CD14-positive monocyte (primary cell): ENCODE results near the gene ITGA6. TPM values are rescaled to one million over a fixed set of nuclear protein-coding genes. Genes with fewer than 3 reads are reported as not detected.

Experiments used
- DNase-seq, 3 donors: peaks; one replicate each; pipeline ENCODE4 v3.0.0-alpha.2; 2011 to 2022
- H2AFZ ChIP-seq: 2 replicates; pipeline ENCODE4 v1.6.0; 2012; ENCODE audit warnings: mild to moderate bottlenecking, low read depth, low read length, inconsistent platforms; ENCODE audit not compliant: insufficient read depth, poor library complexity, severe bottlenecking
- H3K27ac ChIP-seq, 2 donors: 1 replicate in 1 of 2; 2 replicates in 1 of 2; pipeline ENCODE4 v1.5.1; 2012 to 2013; ENCODE audit warnings: low read length in 2 of 2, control low read depth in 1 of 2, inconsistent platforms in 1 of 2, low read depth in 1 of 2, mild to moderate bottlenecking in 1 of 2
- H3K27me3 ChIP-seq, 2 donors: one replicate each; pipeline versions ENCODE4 v1.6.0 to v1.6.1; 2011 to 2013; ENCODE audit warnings: low read length in 2 of 2; ENCODE audit not compliant: control insufficient read depth in 2 of 2, insufficient read depth in 2 of 2
- H3K36me3 ChIP-seq, 2 donors: replicated peaks in 1 of 2; 1 replicate in 1 of 2; 2 replicates in 1 of 2; pipeline versions ENCODE4 v1.5.1 to v1.6.1; 2012 to 2013; ENCODE audit warnings: low read length in 2 of 2, control low read depth in 1 of 2, inconsistent platforms in 1 of 2, mild to moderate bottlenecking in 1 of 2; ENCODE audit not compliant: insufficient read depth in 2 of 2, control insufficient read depth in 1 of 2
- H3K4me1 ChIP-seq, 2 donors: 1 replicate in 1 of 2; 2 replicates in 1 of 2; pipeline versions ENCODE4 v1.5.1 to v1.6.1; 2012 to 2013; ENCODE audit warnings: low read length in 2 of 2, control low read depth in 1 of 2, inconsistent platforms in 1 of 2, mild to moderate bottlenecking in 1 of 2, moderate library complexity in 1 of 2; ENCODE audit not compliant: insufficient read depth in 2 of 2, control insufficient read depth in 1 of 2
- H3K4me2 ChIP-seq: replicated peaks from 2 replicates; pipeline ENCODE3; 2012; ENCODE audit warnings: low read length, moderate library complexity, mild to moderate bottlenecking; ENCODE audit not compliant: poor library complexity, severe bottlenecking; ENCODE audit errors: extremely low read depth
- H3K4me3 ChIP-seq, 3 experiments: fragments of 200-600 bp in 1 of 3; sonication (generic) in 1 of 3; replicated peaks in 1 of 3; 1 replicate in 2 of 3; 2 replicates in 1 of 3; pipeline ENCODE4 v1.5.1; 2011 to 2013; ENCODE audit warnings: low read length in 3 of 3, mild to moderate bottlenecking in 3 of 3, control low read depth in 2 of 3, low read depth in 2 of 3, inconsistent platforms in 1 of 3, moderate library complexity in 1 of 3
- H3K79me2 ChIP-seq: 2 replicates; pipeline ENCODE4 v1.6.0; 2012; ENCODE audit warnings: mild to moderate bottlenecking, control low read depth, inconsistent platforms, low read length, moderate library complexity; ENCODE audit not compliant: insufficient read depth
- H3K9ac ChIP-seq: 2 replicates; pipeline ENCODE4 v1.6.0; 2017; ENCODE audit warnings: low read length, mild to moderate bottlenecking; ENCODE audit not compliant: insufficient read depth, poor library complexity, severe bottlenecking
- H3K9me3 ChIP-seq, 2 donors: replicated peaks in 1 of 2; 1 replicate in 1 of 2; 2 replicates in 1 of 2; pipeline versions ENCODE4 v1.5.1 to v1.6.1; 2012 to 2013; ENCODE audit warnings: low read length in 2 of 2, control low read depth in 1 of 2; ENCODE audit not compliant: control insufficient read depth in 1 of 2, insufficient read depth in 1 of 2
- H4K20me1 ChIP-seq: 2 replicates; pipeline ENCODE4 v1.6.0; 2012; ENCODE audit warnings: mild to moderate bottlenecking, low read length, control low read depth, moderate library complexity; ENCODE audit not compliant: insufficient read depth
- H3K27ac Mint-ChIP-seq, 7 donors: one replicate each; pipeline ENCODE4 v1.8.0; 2020; ENCODE audit warnings: mild to moderate bottlenecking in 7 of 7, mixed read lengths in 7 of 7, moderate library complexity in 6 of 7, inconsistent platforms in 2 of 7
- H3K27me3 Mint-ChIP-seq, 3 donors: one replicate each; pipeline ENCODE4 v1.8.0; 2021 to 2022; ENCODE audit warnings: low read depth in 3 of 3, mild to moderate bottlenecking in 3 of 3, mixed read lengths in 3 of 3, moderate library complexity in 3 of 3, inconsistent platforms in 1 of 3
- H3K36me3 Mint-ChIP-seq, 2 donors: one replicate each; pipeline ENCODE4 v1.8.0; 2020; ENCODE audit warnings: mixed read lengths in 2 of 2, inconsistent platforms in 1 of 2, mild to moderate bottlenecking in 1 of 2
- H3K4me1 Mint-ChIP-seq: one replicate; pipeline ENCODE4 v1.8.0; 2020; ENCODE audit warnings: mild to moderate bottlenecking, mixed read lengths
- H3K4me3 Mint-ChIP-seq, 2 donors: one replicate each; pipeline ENCODE4 v1.8.0; 2020; ENCODE audit warnings: mild to moderate bottlenecking in 2 of 2, mixed read lengths in 2 of 2, moderate library complexity in 1 of 2
- H3K9me3 Mint-ChIP-seq, 7 donors: one replicate each; pipeline ENCODE4 v1.8.0; 2020 to 2022; ENCODE audit warnings: mixed read lengths in 7 of 7, mild to moderate bottlenecking in 6 of 7, moderate library complexity in 6 of 7, inconsistent platforms in 2 of 7
- CTCF ChIP-seq: fragments of 200-600 bp; IDR thresholded peaks from one replicate; pipeline ENCODE4 v1.8.0; 2022; ENCODE audit warnings: antibody characterized with exemption, mild to moderate bottlenecking
- WGBS: methylation state at CpG from one replicate; pipeline ENCODE4 v1.1.5; 2013; ENCODE audit warnings: missing lambda C conversion rate; ENCODE audit not compliant: insufficient coverage; 5-methylcytosine and 5-hydroxymethylcytosine counted together
- intact Hi-C, 2 donors: fragments of 100-400 bp; cut with micrococcal nuclease; formaldehyde crosslinking; loops; one replicate each; pipeline versions ENCODE4 v1.15.0 to v1.15.1; 2023
- polyA plus RNA-seq, 3 donors: library from polyadenylated mRNA; depleted of rRNA in 1 of 3; unstranded in 2 of 3; stranded (reverse) in 1 of 3; fragments of 300-500 nt in 2 of 3; fragments of >200 nt in 1 of 3; fragmentation: Illumina TruSeq in 2 of 3; gene quantifications; 1 replicate in 2 of 3; 2 replicates in 1 of 3; pipeline ENCODE4 v1.2.3, GENCODE V29; 2012 to 2021

ITGA6 gene
- polyA plus RNA-seq, 3 donors = 0.01 to 0.36 (median 0.20) TPM

GRCh38 chr2:172439509-172439860 is 12.1 kb downstream of the ITGA6 start:
- Mint-ChIP-seq H3K4me3 (peak overlapping the region in 1 of 2 donors; percentile 41), H3K36me3 (peaks cover 0 to 6% of the 10 kb centered on the region in 2 donors), H3K9me3 (peaks cover 0 to 1% (median 0%) of the 10 kb centered on the region in 7 donors), H3K4me1 (peaks cover 22% of the 10 kb centered on the region), H3K27ac (no peak overlapping the region), H3K27me3 (peaks cover 7 to 28% (median 26%) of the 10 kb centered on the region in 3 donors)
- Histone ChIP-seq H3K27me3 (peaks cover 17 to 49% of the 10 kb centered on the region in 2 donors), H2AFZ (no peak overlapping the region), H3K4me3 (no peak overlapping the region), H3K4me1 (peaks cover 16 to 20% of the 10 kb centered on the region in 2 donors), H4K20me1 (no peaks in the 10 kb centered on the region), H3K36me3 (no peaks in the 10 kb centered on the region), H3K9ac (no peak overlapping the region), H3K4me2 (no peak overlapping the region), H3K79me2 (no peaks in the 10 kb centered on the region), H3K27ac (no peak overlapping the region), H3K9me3 (no peaks in the 10 kb centered on the region)
- no peak for DNase-seq
- TF ChIP-seq CTCF = no peak
- intact Hi-C loops = no loop called here
- WGBS = no CpG with 5 or more reads among the region's 2 CpGs

GRCh38 chr2:172439911-172440310 is 12.5 kb downstream of the ITGA6 start:
- no peak for TF ChIP-seq CTCF
- Histone ChIP-seq H3K79me2 (no peaks in the 10 kb centered on the region), H3K27ac (no peak overlapping the region), H3K9ac (no peak overlapping the region), H3K4me3 (no peak overlapping the region), H3K9me3 (no peaks in the 10 kb centered on the region), H3K4me2 (no peak overlapping the region), H3K4me1 (peaks cover 16 to 18% of the 10 kb centered on the region in 2 donors), H3K27me3 (peaks cover 17 to 49% of the 10 kb centered on the region in 2 donors), H2AFZ (no peak overlapping the region), H4K20me1 (no peaks in the 10 kb centered on the region), H3K36me3 (no peaks in the 10 kb centered on the region)
- H3K4me3 Mint-ChIP-seq = peak overlapping the region in 1 of 2 donors; percentile 41
- peaks cover 0 to 1% (median 0%) of the 10 kb centered on the region in 7 donors for H3K9me3 Mint-ChIP-seq
- peaks cover 0 to 6% of the 10 kb centered on the region in 2 donors for H3K36me3 Mint-ChIP-seq
- H3K27ac Mint-ChIP-seq = no peak overlapping the region
- intact Hi-C loops = no loop called here
- peaks cover 7 to 28% (median 26%) of the 10 kb centered on the region in 3 donors for H3K27me3 Mint-ChIP-seq
- no CpG with 5 or more reads among the region's 1 CpG for WGBS
- H3K4me1 Mint-ChIP-seq = peaks cover 18% of the 10 kb centered on the region
- no peak for DNase-seq
